Esophagus muscularis mucosa (tissue), 4 donors: ENCODE data around the gene GAS6. TPM values are rescaled to one million over a fixed set of nuclear protein-coding genes. Genes with fewer than 3 reads are reported as not detected.

ENCODE experiments used
- DNase-seq: peaks from one replicate; pipeline ENCODE4 v3.0.0-alpha.2; 2017; ENCODE audit errors: extremely low spot score
- H3K27ac ChIP-seq, 4 donors: fragments of 200-600 bp; sonication (generic); replicated peaks in 1 of 4; 1 replicate in 3 of 4; 2 replicates in 1 of 4; pipeline ENCODE4 v1.5.1; 2016 to 2019; ENCODE audit warnings: mild to moderate bottlenecking in 1 of 4
- H3K27me3 ChIP-seq, 4 donors: fragments of 200-600 bp; sonication (generic); one replicate each; pipeline versions ENCODE4 v1.5.1 to v1.6.0; 2016 to 2019
- H3K36me3 ChIP-seq, 4 donors: fragments of 200-600 bp; sonication (generic); one replicate each; pipeline ENCODE4 v1.5.1; 2016 to 2019
- H3K4me1 ChIP-seq, 4 donors: fragments of 200-600 bp; sonication (generic); one replicate each; pipeline ENCODE4 v1.5.1; 2016 to 2019
- H3K4me3 ChIP-seq, 4 donors: fragments of 200-600 bp; sonication (generic); 1 replicate in 2 of 4; 2 replicates in 2 of 4; pipeline ENCODE4 v1.5.1; 2016 to 2019; ENCODE audit warnings: mild to moderate bottlenecking in 4 of 4, moderate library complexity in 1 of 4
- H3K9me3 ChIP-seq, 4 donors: fragments of 200-600 bp; sonication (generic); 1 replicate in 3 of 4; 2 replicates in 1 of 4; pipeline ENCODE4 v1.5.1; 2016 to 2019
- EP300 ChIP-seq: sonication (generic); formaldehyde crosslinking; IDR thresholded peaks from one replicate; pipeline ENCODE4 v1.6.1; 2017; ENCODE audit warnings: antibody characterized with exemption
- POLR2A ChIP-seq: fragments of 450-650 bp; IDR thresholded peaks from one replicate; pipeline ENCODE4 v1.6.1; 2017; ENCODE audit warnings: antibody characterized with exemption, moderate library complexity, mild to moderate bottlenecking, low read depth
- POLR2AphosphoS5 ChIP-seq, 2 donors: sonication (generic); formaldehyde crosslinking; IDR thresholded peaks; one replicate each; pipeline ENCODE4 v1.6.1; 2017; ENCODE audit warnings: antibody characterized with exemption in 2 of 2
- WGBS: methylation state at CpG from one replicate; pipeline ENCODE4 v1.1.5; 2018; 5-methylcytosine and 5-hydroxymethylcytosine counted together
- intact Hi-C: fragments of 100-400 bp; cut with DNase I; formaldehyde crosslinking; loops from one replicate; pipeline ENCODE4 v1.15.1; 2023
- total RNA-seq, 4 donors: library from RNA; depleted of rRNA; stranded (reverse); fragments of >200 nt; gene quantifications; one replicate each; pipeline versions ENCODE4 v1.1.0 to v1.2.1, GENCODE V29; 2016
- TF ChIP-seq, protein P1 (sequence below), 3 experiments: fragments of 200-600 bp in 2 of 3; fragments of 450-650 bp in 1 of 3; sonication (generic) in 2 of 3; IDR thresholded peaks; one replicate each; pipeline ENCODE4 v1.5.1; 2017 to 2019; ENCODE audit warnings: antibody characterized with exemption in 3 of 3, mild to moderate bottlenecking in 2 of 3, moderate library complexity in 1 of 3

GAS6 gene
- total RNA-seq, 4 donors from 2014 or later = 241 to 459 (median 346) TPM

DNA sequence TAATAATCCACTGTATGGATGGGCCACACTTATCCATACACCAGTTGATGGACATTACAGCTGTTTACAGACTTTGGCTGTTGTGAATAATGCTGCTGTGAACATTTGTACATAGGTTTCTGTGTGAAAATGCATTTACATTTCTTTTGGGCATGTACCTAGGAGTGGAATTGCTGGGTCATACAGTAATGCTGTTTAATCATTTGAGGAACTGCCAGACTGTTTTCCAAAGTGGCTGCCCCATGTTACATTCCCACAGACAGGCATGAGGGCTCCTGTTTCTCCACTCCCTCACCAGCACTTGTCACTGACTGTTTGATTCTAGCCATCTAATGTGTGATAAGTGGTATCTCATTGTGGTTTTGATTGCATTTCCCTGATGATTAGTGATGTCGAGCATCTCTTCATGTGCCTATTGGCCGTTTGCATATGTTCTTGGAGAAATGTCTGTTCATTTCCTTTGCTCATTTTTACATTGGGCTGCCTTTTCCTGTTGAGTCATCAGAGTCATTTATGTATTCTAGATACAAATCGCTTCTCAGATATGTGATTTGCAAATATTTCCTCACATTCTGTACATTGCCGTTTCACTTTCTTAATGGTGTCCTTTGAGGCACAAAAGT is 92.1 kb downstream of the GAS6 start:
- TF ChIP-seq POLR2A (no peak), EP300 (no peak), POLR2AphosphoS5 (IDR thresholded peaks at IDR 0.05) (no peak)
- TF ChIP-seq, protein P1, sequence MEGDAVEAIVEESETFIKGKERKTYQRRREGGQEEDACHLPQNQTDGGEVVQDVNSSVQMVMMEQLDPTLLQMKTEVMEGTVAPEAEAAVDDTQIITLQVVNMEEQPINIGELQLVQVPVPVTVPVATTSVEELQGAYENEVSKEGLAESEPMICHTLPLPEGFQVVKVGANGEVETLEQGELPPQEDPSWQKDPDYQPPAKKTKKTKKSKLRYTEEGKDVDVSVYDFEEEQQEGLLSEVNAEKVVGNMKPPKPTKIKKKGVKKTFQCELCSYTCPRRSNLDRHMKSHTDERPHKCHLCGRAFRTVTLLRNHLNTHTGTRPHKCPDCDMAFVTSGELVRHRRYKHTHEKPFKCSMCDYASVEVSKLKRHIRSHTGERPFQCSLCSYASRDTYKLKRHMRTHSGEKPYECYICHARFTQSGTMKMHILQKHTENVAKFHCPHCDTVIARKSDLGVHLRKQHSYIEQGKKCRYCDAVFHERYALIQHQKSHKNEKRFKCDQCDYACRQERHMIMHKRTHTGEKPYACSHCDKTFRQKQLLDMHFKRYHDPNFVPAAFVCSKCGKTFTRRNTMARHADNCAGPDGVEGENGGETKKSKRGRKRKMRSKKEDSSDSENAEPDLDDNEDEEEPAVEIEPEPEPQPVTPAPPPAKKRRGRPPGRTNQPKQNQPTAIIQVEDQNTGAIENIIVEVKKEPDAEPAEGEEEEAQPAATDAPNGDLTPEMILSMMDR (IDR thresholded peaks at IDR 0.05) = no peak
- Histone ChIP-seq H3K36me3 (peaks cover 0 to 21% (median 3%) of the 10 kb centered on the region in 4 donors), H3K27ac (no peak overlapping the region), H3K9me3 (no peaks in the 10 kb centered on the region), H3K4me3 (no peak overlapping the region), H3K4me1 (no peaks in the 10 kb centered on the region), H3K27me3 (peaks cover 0 to 18% (median 5%) of the 10 kb centered on the region in 4 donors)
- no peak for DNase-seq
- intact Hi-C loops = no loop called here
- WGBS = 72% methylated on average over 4 of the region's 4 CpGs

DNA sequence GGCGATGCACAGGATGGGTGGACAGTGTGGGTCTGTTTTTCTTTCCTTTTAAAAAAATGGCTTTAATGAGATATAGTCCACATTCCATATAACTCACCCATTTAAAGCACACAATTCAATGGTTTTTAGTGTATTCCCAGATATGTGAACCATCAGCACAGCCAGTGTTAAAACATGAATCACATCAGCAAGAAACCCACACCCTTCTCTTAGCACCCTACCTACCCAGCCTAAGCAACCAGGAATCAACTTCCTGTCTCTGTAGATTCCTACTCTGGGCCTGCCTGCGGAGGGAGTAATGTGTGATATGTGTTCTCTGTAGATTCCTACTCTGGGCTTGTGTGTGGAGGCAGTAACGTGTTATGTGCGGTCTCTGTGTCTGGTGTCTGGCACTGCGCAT is 92.9 kb downstream of the GAS6 start:
- Histone ChIP-seq H3K4me3 (no peak overlapping the region), H3K27me3 (peaks cover 0 to 9% (median 3%) of the 10 kb centered on the region in 4 donors), H3K36me3 (peaks cover 0 to 25% (median 3%) of the 10 kb centered on the region in 4 donors), H3K27ac (no peak overlapping the region), H3K9me3 (no peaks in the 10 kb centered on the region), H3K4me1 (no peaks in the 10 kb centered on the region)
- 93% methylated on average over 5 of the region's 5 CpGs for WGBS
- TF ChIP-seq, protein P1 (IDR thresholded peaks at IDR 0.05) = no peak
- TF ChIP-seq EP300 (no peak), POLR2A (no peak), POLR2AphosphoS5 (IDR thresholded peaks at IDR 0.05) (no peak)
- DNase-seq = no peak
- intact Hi-C loops = no loop called here

Other genes starting within 250 kb of the GAS6 start
- not detected for gene ATP4B, start 205.9 kb downstream of the GAS6 start, total RNA-seq
- under 1 TPM in 1 of 4 donors, not detected in 3; under 0.01 TPM for gene GRK1, start 196.9 kb downstream of the GAS6 start, total RNA-seq
- 10 to 100 TPM in 3 of 4 donors, 1 to 10 TPM in 1; 4.1 to 12.3 (median 10.7) TPM for gene TMEM255B, start 104.8 kb downstream of the GAS6 start, total RNA-seq
- gene C13orf46, start 110.0 kb upstream of the GAS6 start, total RNA-seq = 1 to 10 TPM in 2 of 4 donors, under 1 TPM in 2; 0.17 to 2.1 (median 0.89) TPM